HAP-1 (cell line): ENCODE results near the gene RPP25L.

Source experiments
- DNase-seq, 2 experiments: peaks; one replicate each; pipeline ENCODE4 v3.0.0-alpha.2; 2016 to 2020; ENCODE audit warnings: low spot score in 2 of 2
- H3K27me3 ChIP-seq: fragments of 250-450 bp; sonication (Bioruptor Pico); 2 replicates; pipeline ENCODE4 v1.5.1; 2020; ENCODE audit warnings: low read depth, mild to moderate bottlenecking, moderate library complexity
- H3K36me3 ChIP-seq: fragments of 250-450 bp; sonication (Bioruptor Pico); replicated peaks from 2 replicates; pipeline ENCODE4 v1.5.1; 2020; ENCODE audit warnings: mild to moderate bottlenecking
- H3K4me1 ChIP-seq: fragments of 250-450 bp; sonication (Bioruptor Pico); 2 replicates; pipeline ENCODE4 v1.5.1; 2020; ENCODE audit warnings: mild to moderate bottlenecking
- H3K4me3 ChIP-seq: fragments of 250-450 bp; sonication (Bioruptor Pico); 2 replicates; pipeline ENCODE4 v1.5.1; 2020; ENCODE audit warnings: mild to moderate bottlenecking, moderate library complexity
- H3K9me3 ChIP-seq: fragments of 250-450 bp; sonication (Bioruptor Pico); 2 replicates; pipeline ENCODE4 v1.5.1; 2020; ENCODE audit warnings: mild to moderate bottlenecking, moderate library complexity
- in situ Hi-C: fragments of 300-500 bp; cut with MboI; formaldehyde crosslinking; loops from 3 replicates; pipeline ENCODE4 v1.14.3; 2020; ENCODE audit warnings: low sequenced_read_pairs, inconsistent platforms, mixed read lengths

Gene RPP25L

GRCh38 chr9:34630402-34631154, 18.7 kb upstream of the RPP25L start:
- Histone ChIP-seq H3K4me1 (no peaks in the 10 kb centered on the region), H3K27me3 (peaks cover 52% of the 10 kb centered on the region), H3K36me3 (peaks cover 9% of the 10 kb centered on the region), H3K9me3 (no peaks in the 10 kb centered on the region), H3K4me3 (no peak overlapping the region)
- no peak for DNase-seq
- in situ Hi-C loops = no loop called here

- Histone ChIP-seq H3K27me3 (peaks cover 53% of the 10 kb centered on the region), H3K9me3 (no peaks in the 10 kb centered on the region), H3K4me1 (no peaks in the 10 kb centered on the region), H3K36me3 (no peaks in the 10 kb centered on the region), H3K4me3 (no peak overlapping the region)
- in situ Hi-C loops = no loop called here
- no peak for DNase-seq
These were observed 17.6 kb upstream of the RPP25L start for GRCh38 chr9:34629491-34629808.

- in situ Hi-C loops = no loop called here
- no peaks in the 10 kb centered on the region for H3K9me3 ChIP-seq
- peaks cover 55% of the 10 kb centered on the region for H3K27me3 ChIP-seq
- peak in 1 of 2 experiments; percentile 55 for DNase-seq
- no peak within 1 kb of the TSS for H3K4me3 ChIP-seq
- H3K4me1 ChIP-seq = no peaks in the 10 kb centered on the region
- H3K36me3 ChIP-seq = no peaks in the 10 kb centered on the region
These were observed 17.0 kb upstream of the RPP25L start, which contains the start of gene ARID3C for GRCh38 chr9:34628656-34629490. ARID3C (minus strand) TSS chr9:34629066; CDS start chr9:34628014, 1,052 bp downstream.

- no peaks in the 10 kb centered on the region for H3K36me3 ChIP-seq
- in situ Hi-C loops = no loop called here
- no peak overlapping the region for H3K4me3 ChIP-seq
- H3K4me1 ChIP-seq = no peaks in the 10 kb centered on the region
- DNase-seq = no peak
- no peaks in the 10 kb centered on the region for H3K9me3 ChIP-seq
- peaks cover 55% of the 10 kb centered on the region for H3K27me3 ChIP-seq
These were observed 16.1 kb upstream of the RPP25L start for GRCh38 chr9:34627716-34628655.

GRCh38 chr9:34625186-34625486, 13.2 kb upstream of the RPP25L start:
- H3K36me3 ChIP-seq = no peaks in the 10 kb centered on the region
- in situ Hi-C loops = no loop called here
- no peaks in the 10 kb centered on the region for H3K9me3 ChIP-seq
- peaks cover 48% of the 10 kb centered on the region for H3K27me3 ChIP-seq
- H3K4me1 ChIP-seq = no peaks in the 10 kb centered on the region
- no peak for DNase-seq
- no peak overlapping the region for H3K4me3 ChIP-seq

GRCh38 chr9:34624475-34625185, 12.7 kb upstream of the RPP25L start:
- Histone ChIP-seq H3K4me3 (no peak overlapping the region), H3K9me3 (no peaks in the 10 kb centered on the region), H3K4me1 (peaks cover 2% of the 10 kb centered on the region; the same call in 1 of the 2 replicates), H3K27me3 (peaks cover 43% of the 10 kb centered on the region), H3K36me3 (no peaks in the 10 kb centered on the region)
- in situ Hi-C loops = no loop called here
- DNase-seq = no peak

GRCh38 chr9:34623374-34624235, 11.7 kb upstream of the RPP25L start:
- DNase-seq = no peak
- Histone ChIP-seq H3K4me1 (peaks cover 8% of the 10 kb centered on the region; the same call in 1 of the 2 replicates), H3K36me3 (no peaks in the 10 kb centered on the region), H3K4me3 (no peak overlapping the region), H3K9me3 (no peaks in the 10 kb centered on the region), H3K27me3 (peaks cover 33% of the 10 kb centered on the region)
- in situ Hi-C loops = no loop called here

- Histone ChIP-seq H3K27me3 (0 out of 2 replicates have a peak, but pooled peaks cover 2% of the 10 kb centered on the region), H3K9me3 (no peaks in the 10 kb centered on the region), H3K4me3 (peak within 1 kb of the TSS; percentile 75), H3K4me1 (peaks cover 8% of the 10 kb centered on the region; the same call in 1 of the 2 replicates), H3K36me3 (peaks cover 14% of the 10 kb centered on the region)
- in situ Hi-C loops = no loop called here
- DNase-seq = peak; percentile 95 to 96
These were observed 8.4 kb upstream of the RPP25L start, which contains the start of gene DCTN3 for GRCh38 chr9:34620061-34620994. DCTN3 (minus strand) TSS chr9:34620495; CDS start chr9:34620464, 31 bp downstream.

- DNase-seq = no peak
- H3K36me3 ChIP-seq = peaks cover 33% of the 10 kb centered on the region
- in situ Hi-C loops = no loop called here
These were observed 3.2 kb upstream of the RPP25L start for GRCh38 chr9:34615132-34615531.

GRCh38 chr9:34612788-34613390, 992 bp upstream of the RPP25L start:
- peaks cover 17% of the 10 kb centered on the region for H3K4me1 ChIP-seq
- H3K9me3 ChIP-seq = no peaks in the 10 kb centered on the region
- H3K4me3 ChIP-seq = peak overlapping the region; percentile 87
- peaks cover 29% of the 10 kb centered on the region for H3K36me3 ChIP-seq
- H3K27me3 ChIP-seq = no peaks in the 10 kb centered on the region
- DNase-seq = peak; percentile 74 to 89
- in situ Hi-C loops = no loop called here

More at GRCh38 chr9:34615132-34615531, 3.2 kb upstream of the RPP25L start:
- no peaks in the 10 kb centered on the region for H3K9me3 ChIP-seq
- H3K4me1 ChIP-seq = peaks cover 25% of the 10 kb centered on the region
- H3K4me3 ChIP-seq = no peak overlapping the region
- no peaks in the 10 kb centered on the region for H3K27me3 ChIP-seq

GRCh38 chr9:34611251-34611810, 566 bp downstream of the RPP25L start:
- no peaks in the 10 kb centered on the region for H3K9me3 ChIP-seq
- H3K4me3 ChIP-seq = peak overlapping the region; percentile 87
- H3K4me1 ChIP-seq = peaks cover 17% of the 10 kb centered on the region
- in situ Hi-C loops = no loop called here
- H3K36me3 ChIP-seq = peaks cover 23% of the 10 kb centered on the region; the same call in 1 of the 2 replicates
- DNase-seq = no peak
- no peaks in the 10 kb centered on the region for H3K27me3 ChIP-seq
